ENCODE measurements around the gene APLP1.
"Not testable (repeated sequence)": the region's sequence is repeated elsewhere in the genome, so short reads cannot be mapped to it uniquely, and the experiment has no call there.

Gene APLP1

GRCh38 chr19:35904311-35905068, 36.1 kb downstream of the APLP1 start:
- DNase-seq (ENCODE audit: low read depth in 3 of 3), result no peak

- no peak for DNase-seq (ENCODE audit: low read depth in 3 of 3)
These were observed 36.9 kb downstream of the APLP1 start for GRCh38 chr19:35905178-35905727.

- DNase-seq (ENCODE audit: low read depth in 3 of 3), result no peak
These were observed 39.0 kb downstream of the APLP1 start for GRCh38 chr19:35907377-35907745.

GRCh38 chr19:35908010-35908441, 39.7 kb downstream of the APLP1 start, which contains the start of gene TYROBP:
TYROBP (minus strand) TSS chr19:35908295; CDS start chr19:35908228, 67 bp downstream.
- no peak for DNase-seq (ENCODE audit: low read depth in 3 of 3)

GRCh38 chr19:35908973-35909683, 40.8 kb downstream of the APLP1 start:
- DNase-seq (ENCODE audit: low read depth in 3 of 3), result no peak

GRCh38 chr19:35909684-35910035, 41.3 kb downstream of the APLP1 start:
- DNase-seq (ENCODE audit: low read depth in 3 of 3), result no peak

- not testable (repeated sequence) for DNase-seq (ENCODE audit: low read depth in 3 of 3)
These were observed 42.0 kb downstream of the APLP1 start for GRCh38 chr19:35910355-35910754.

GRCh38 chr19:35911173-35911572, 42.8 kb downstream of the APLP1 start:
- DNase-seq (ENCODE audit: low read depth in 3 of 3), result no peak

- DNase-seq (ENCODE audit: low read depth in 3 of 3), result no peak
These were observed 43.4 kb downstream of the APLP1 start for GRCh38 chr19:35911790-35912189.

- DNase-seq (ENCODE audit: low read depth in 3 of 3), result no peak
These were observed 45.2 kb downstream of the APLP1 start for GRCh38 chr19:35913589-35913988.

GRCh38 chr19:35915443-35915842, 47.1 kb downstream of the APLP1 start:
- DNase-seq (ENCODE audit: low read depth in 3 of 3), result no peak

- no peak for DNase-seq (ENCODE audit: low read depth in 3 of 3)
These were observed 50.9 kb downstream of the APLP1 start for GRCh38 chr19:35919306-35919705.

GRCh38 chr19:35921012-35921411, 52.6 kb downstream of the APLP1 start:
- no peak for DNase-seq (ENCODE audit: low read depth in 3 of 3)

- DNase-seq (ENCODE audit: low read depth in 3 of 3), result no peak
These were observed 57.1 kb downstream of the APLP1 start for GRCh38 chr19:35925501-35925900.

- no peak for DNase-seq (ENCODE audit: low read depth in 3 of 3)
These were observed 60.1 kb downstream of the APLP1 start for GRCh38 chr19:35928507-35928906.

Data from stimulated activated CD4-positive, alpha-beta T cell treated with anti-CD3 and anti-CD28 coated beads, TNF-alpha, amount 100 ng/mL, for 4 hours (primary cell).